H1 (cell line): Measurements from ENCODE around the gene ANKRD6. TPM values are rescaled to one million over a fixed set of nuclear protein-coding genes. Genes with fewer than 3 reads are reported as not detected.

Experiments
- CTCF ChIA-PET: fragments of 300-600 bp; sonication (Branson Sonifier 250); formaldehyde crosslinking; loops from one replicate; lab custom pipeline; 2021; ENCODE audit not compliant: partially characterized antibody; lab: Charles Lee
- POLR2A ChIA-PET: fragments of 300-600 bp; sonication (Branson Sonifier 250); formaldehyde crosslinking; loops from one replicate; lab custom pipeline; 2021; ENCODE audit warnings: inconsistent platforms; ENCODE audit not compliant: partially characterized antibody; lab: Charles Lee
- DNase-seq, 2 experiments: peaks; one replicate each; pipeline versions ENCODE4 v3.0.0 to v3.0.0-alpha.2; 2010 to 2022; ENCODE audit warnings: low spot score in 2 of 2, low read depth in 1 of 2, mixed read lengths in 1 of 2
- FAIRE-seq: peaks from 2 replicates; lab custom pipeline; 2011; peaks lifted over from hg19 to GRCh38; lab: Jason Lieb, UNC
- H2AFZ ChIP-seq: 2 replicates; pipeline ENCODE4 v1.8.1; 2012; ENCODE audit warnings: low read length, inconsistent platforms
- H2AK5ac ChIP-seq: 2 replicates; pipeline ENCODE4 v1.6.1; 2013; ENCODE audit warnings: low read depth, low read length
- H2BK120ac ChIP-seq: replicated peaks from 2 replicates; pipeline ENCODE3; 2013; ENCODE audit warnings: low read depth, low read length, inconsistent platforms
- H2BK12ac ChIP-seq: 2 replicates; pipeline ENCODE4 v1.6.1; 2013; ENCODE audit warnings: low read depth, low read length
- H2BK15ac ChIP-seq: 2 replicates; pipeline ENCODE4 v1.6.1; 2013; ENCODE audit warnings: low read length
- H2BK20ac ChIP-seq: 2 replicates; pipeline ENCODE4 v1.6.1; 2013; ENCODE audit warnings: low read length
- H2BK5ac ChIP-seq: 2 replicates; pipeline ENCODE4 v1.6.1; 2013; ENCODE audit warnings: low read depth, low read length
- H3K14ac ChIP-seq: 2 replicates; pipeline ENCODE4 v1.6.1; 2013; ENCODE audit warnings: inconsistent platforms; ENCODE audit not compliant: insufficient read length
- H3K18ac ChIP-seq: 2 replicates; pipeline ENCODE4 v1.6.1; 2013; ENCODE audit warnings: low read length; ENCODE audit errors: extremely low read depth
- H3K23ac ChIP-seq: 2 replicates; pipeline ENCODE4 v1.6.1; 2013; ENCODE audit warnings: inconsistent platforms; ENCODE audit not compliant: insufficient read length
- H3K23me2 ChIP-seq: 2 replicates; pipeline ENCODE4 v1.6.1; 2013; ENCODE audit warnings: low read depth, low read length
- H3K27ac ChIP-seq: 2 replicates; pipeline ENCODE4 v1.6.1; 2011; ENCODE audit warnings: low read depth, low read length, inconsistent platforms
- H3K27me3 ChIP-seq, 4 experiments: replicated peaks in 1 of 4; 1 replicate in 1 of 4; 2 replicates in 3 of 4; pipeline versions ENCODE4 v1.6.1 to v1.8.1; 2011 to 2013; ENCODE audit warnings: low read length in 3 of 4, mild to moderate bottlenecking in 3 of 4, inconsistent platforms in 2 of 4, mixed read lengths in 2 of 4, moderate library complexity in 1 of 4; ENCODE audit not compliant: control insufficient read depth in 3 of 4, insufficient read depth in 3 of 4; ENCODE audit errors: extremely low read depth in 1 of 4
- H3K36me3 ChIP-seq, 4 experiments: 2 replicates each; pipeline versions ENCODE4 v1.6.1 to v1.8.1; 2011 to 2013; ENCODE audit warnings: mild to moderate bottlenecking in 4 of 4, low read length in 3 of 4, moderate library complexity in 2 of 4, control low read depth in 1 of 4, inconsistent platforms in 1 of 4; ENCODE audit not compliant: insufficient read depth in 4 of 4, control insufficient read depth in 2 of 4
- H3K4ac ChIP-seq: replicated peaks from 2 replicates; pipeline ENCODE3; 2013; ENCODE audit warnings: low read length, low read depth, mixed read lengths, inconsistent platforms; ENCODE audit not compliant: insufficient read length
- H3K4me1 ChIP-seq, 4 experiments: replicated peaks in 1 of 4; 1 replicate in 1 of 4; 2 replicates in 3 of 4; pipeline versions ENCODE4 v1.6.1 to v1.8.1; 2011 to 2013; ENCODE audit warnings: low read length in 3 of 4, inconsistent platforms in 2 of 4, mixed read lengths in 1 of 4; ENCODE audit not compliant: insufficient read depth in 4 of 4, control insufficient read depth in 3 of 4
- H3K4me2 ChIP-seq, 2 experiments: 2 replicates each; pipeline versions ENCODE4 v1.6.1 to v1.8.1; 2011 to 2013; ENCODE audit warnings: low read depth in 2 of 2, low read length in 2 of 2, control low read depth in 1 of 2, inconsistent platforms in 1 of 2, mild to moderate bottlenecking in 1 of 2; ENCODE audit not compliant: insufficient read depth in 1 of 2
- H3K4me3 ChIP-seq, 4 experiments: fragments of 200-600, 300-600 bp in 1 of 4; sonication (generic), shearing (Covaris generic), sonication (Bioruptor Twin) in 1 of 4; 2 replicates each; pipeline versions ENCODE4 v1.5.1 to v1.8.1; 2011 to 2016; ENCODE audit warnings: low read length in 4 of 4, low read depth in 3 of 4, control low read depth in 2 of 4, inconsistent platforms in 2 of 4, mild to moderate bottlenecking in 2 of 4, mixed read lengths in 1 of 4, moderate library complexity in 1 of 4; ENCODE audit not compliant: insufficient read depth in 2 of 4; ENCODE audit errors: extremely low read depth in 1 of 4
- H3K56ac ChIP-seq: replicated peaks from 2 replicates; pipeline ENCODE3; 2013; ENCODE audit warnings: low read depth, mild to moderate bottlenecking, mixed read lengths, low read length, inconsistent platforms; ENCODE audit not compliant: insufficient read length
- H3K79me1 ChIP-seq: 2 replicates; pipeline ENCODE4 v1.6.1; 2013; ENCODE audit warnings: low read depth, low read length, control low read depth
- H3K79me2 ChIP-seq, 2 experiments: 2 replicates each; pipeline versions ENCODE4 v1.6.1 to v1.8.1; 2012 to 2013; ENCODE audit warnings: low read length in 2 of 2, mild to moderate bottlenecking in 2 of 2, inconsistent platforms in 1 of 2; ENCODE audit not compliant: insufficient read depth in 2 of 2, control insufficient read depth in 1 of 2
- H3K9ac ChIP-seq, 4 experiments: replicated peaks in 1 of 4; 1 replicate in 1 of 4; 2 replicates in 3 of 4; pipeline versions ENCODE4 v1.6.1 to v1.8.1; 2011 to 2013; ENCODE audit warnings: low read depth in 3 of 4, low read length in 3 of 4, control low read depth in 2 of 4, mild to moderate bottlenecking in 2 of 4, moderate library complexity in 2 of 4, inconsistent platforms in 1 of 4; ENCODE audit errors: extremely low read depth in 1 of 4
- H3K9me3 ChIP-seq, 2 experiments: 2 replicates each; pipeline versions ENCODE4 v1.6.1 to v1.8.1; 2012 to 2013; ENCODE audit warnings: mild to moderate bottlenecking in 2 of 2, moderate library complexity in 2 of 2, control low read depth in 1 of 2, inconsistent platforms in 1 of 2, low read depth in 1 of 2, low read length in 1 of 2, mixed read lengths in 1 of 2; ENCODE audit not compliant: insufficient read depth in 2 of 2
- H4K20me1 ChIP-seq, 2 experiments: replicated peaks in 1 of 2; 2 replicates each; pipeline versions ENCODE3 to v1.8.1; 2011 to 2013; ENCODE audit warnings: inconsistent platforms in 2 of 2, low read length in 2 of 2, mild to moderate bottlenecking in 1 of 2; ENCODE audit not compliant: insufficient read depth in 2 of 2, control insufficient read depth in 1 of 2
- H4K5ac ChIP-seq: 2 replicates; pipeline ENCODE4 v1.6.1; 2013; ENCODE audit warnings: low read length, low read depth, mixed read lengths, inconsistent platforms; ENCODE audit not compliant: insufficient read length
- H4K8ac ChIP-seq: 2 replicates; pipeline ENCODE4 v1.8.0; 2013; ENCODE audit warnings: mild to moderate bottlenecking, moderate library complexity, low read length, inconsistent platforms; ENCODE audit not compliant: insufficient read depth; ENCODE audit errors: extremely low read depth
- H4K91ac ChIP-seq: replicated peaks from 2 replicates; pipeline ENCODE3; 2013; ENCODE audit warnings: low read length, mixed read lengths, inconsistent platforms; ENCODE audit not compliant: insufficient read length
- BACH1 ChIP-seq: IDR thresholded peaks from 2 replicates; pipeline ENCODE4 v1.6.1; 2012; ENCODE audit warnings: low read length, improper control_type of control experiment
- CBX8 ChIP-seq: fragments of 300-800, 300-1000 bp; sonication (generic); IDR thresholded peaks from 2 replicates; pipeline ENCODE4 v1.7.1; 2016; ENCODE audit warnings: low read depth, low read length, borderline replicate concordance
- EGR1 ChIP-seq: IDR thresholded peaks from 2 replicates; pipeline ENCODE4 v1.6.1; 2011; ENCODE audit warnings: low read depth, low read length, borderline replicate concordance
- JUN ChIP-seq: IDR thresholded peaks from 2 replicates; pipeline ENCODE4 v1.6.1; 2011; ENCODE audit warnings: low read depth, mild to moderate bottlenecking, improper control_type of control experiment, low read length
- KDM1A ChIP-seq: fragments of 200-600, 300-600 bp; sonication (generic); IDR thresholded peaks from 2 replicates; pipeline ENCODE4 v1.7.1; 2016; ENCODE audit warnings: mild to moderate bottlenecking, low read length, borderline replicate concordance
- MAX ChIP-seq: IDR thresholded peaks from 2 replicates; pipeline ENCODE4 v1.6.1; 2012; ENCODE audit warnings: inconsistent platforms
- PHF8 ChIP-seq: fragments of 200-600 bp; sonication (generic); conservative IDR thresholded peaks from 2 replicates; pipeline ENCODE4 v1.7.1; 2012; ENCODE audit warnings: low read depth, mild to moderate bottlenecking, inconsistent platforms, low read length, moderate library complexity
- RFX5 ChIP-seq: IDR thresholded peaks from 2 replicates; pipeline ENCODE4 v1.6.1; 2011; ENCODE audit warnings: low read depth, low read length, improper control_type of control experiment, borderline replicate concordance
- RNF2 ChIP-seq: fragments of 200-900, 300-1000 bp; sonication (generic); IDR thresholded peaks from 2 replicates; pipeline ENCODE4 v1.7.1; 2016; ENCODE audit warnings: borderline replicate concordance, low read depth, mild to moderate bottlenecking, antibody characterized with exemption, low read length; ENCODE audit not compliant: poor library complexity, severe bottlenecking; ENCODE audit errors: missing control alignments
- SAP30 ChIP-seq: fragments of 300-600 bp; sonication (generic); IDR thresholded peaks from 2 replicates; pipeline ENCODE4 v1.7.1; 2012; ENCODE audit warnings: low read length, moderate library complexity, mild to moderate bottlenecking, inconsistent platforms; ENCODE audit not compliant: insufficient read depth, insufficient replicate concordance
- SP1 ChIP-seq: IDR thresholded peaks from 2 replicates; pipeline ENCODE4 v1.6.1; 2011; ENCODE audit warnings: low read depth, low read length
- TAF7 ChIP-seq: optimal IDR thresholded peaks from 2 replicates; pipeline ENCODE3; 2011; ENCODE audit warnings: low read depth, mild to moderate bottlenecking, inconsistent platforms, low read length, moderate library complexity, borderline replicate concordance
- TEAD4 ChIP-seq: IDR thresholded peaks from 2 replicates; pipeline ENCODE4 v1.6.1; 2012; ENCODE audit warnings: low read depth, low read length, inconsistent platforms, mixed read lengths
- WGBS, 2 experiments: shearing (Covaris generic) in 1 of 2; methylation state at CpG; one replicate each; pipeline versions ENCODE4 v1.1.6 to v1.1.7; 2013 to 2015; ENCODE audit warnings: low lambda C conversion rate in 2 of 2, mixed read lengths in 2 of 2, inconsistent platforms in 1 of 2, low coverage in 1 of 2, missing lambda C conversion rate in 1 of 2; ENCODE audit not compliant: insufficient replicate concordance in 2 of 2, insufficient coverage in 1 of 2, insufficient read length in 1 of 2; ENCODE audit errors: extremely low coverage in 1 of 2, missing lambda C conversion rate in 1 of 2; 5-methylcytosine and 5-hydroxymethylcytosine counted together
- polyA plus RNA-seq, 7 experiments: library from polyadenylated mRNA; depleted of rRNA in 3 of 7; stranded (reverse) in 5 of 7; unstranded in 2 of 7; fragments of >200 nt in 5 of 7; fragments of 200-250 nt in 2 of 7; gene quantifications; 1 replicate in 5 of 7; 2 replicates in 1 of 7; 4 replicates in 1 of 7; pipeline versions ENCODE4 v1.2.1 to v1.2.3, GENCODE V29; 2011 to 2013; ENCODE audit warnings: missing spikeins in 2 of 7, mixed read lengths in 2 of 7
- total RNA-seq: library from RNA; stranded (reverse); fragmentation: NEBNext Ultra II Directional; extraction: Animal tissue kit (Norgen Biotek cat#: 25700); gene quantifications from 2 replicates; pipeline ENCODE4 v1.2.1, GENCODE V29; 2021

Gene ANKRD6
- total and polyA plus RNA-seq, 2 of the 8 experiments (the other 6 are each of a cell fraction or from before 2014, with no cell fraction given) = 5.9 to 12.8 TPM

DNA sequence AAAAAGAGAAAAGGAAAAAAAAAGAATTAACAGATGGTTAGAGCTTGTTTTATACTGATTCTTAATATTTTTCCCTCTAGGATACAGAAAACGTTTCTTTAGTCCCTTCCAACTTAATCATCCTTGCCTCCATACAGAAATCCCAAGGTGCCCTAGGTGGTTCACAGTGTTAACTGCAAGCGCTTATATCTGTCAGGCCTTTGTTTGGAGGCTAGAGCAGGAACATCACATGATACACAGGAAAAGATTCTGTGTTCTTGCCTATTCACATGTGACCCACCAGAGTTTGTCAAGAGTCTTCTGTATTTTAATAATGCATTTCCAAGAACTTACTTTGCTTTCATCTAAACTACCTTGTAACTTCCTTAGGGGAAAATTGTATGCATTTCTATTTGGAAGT, 31.3 kb downstream of the ANKRD6 start:
- no peak for FAIRE-seq
- Histone ChIP-seq H3K4me2 (no peak overlapping the region), H3K18ac (no peak overlapping the region), H4K8ac (no peak overlapping the region)
- no peak for TF ChIP-seq SP1
- TF ChIP-seq SAP30 = no peak
- no peak for TF ChIP-seq RNF2
- no peak for TF ChIP-seq KDM1A
- no peak for TF ChIP-seq MAX
- TF ChIP-seq JUN = no peak
- TF ChIP-seq PHF8 = no peak
- no peak for TF ChIP-seq BACH1
- no peak for TF ChIP-seq RFX5
- TF ChIP-seq CBX8 = no peak
- no peak for TF ChIP-seq TEAD4
- no peak for TF ChIP-seq TAF7
- TF ChIP-seq EGR1 = no peak
- TF ChIP-seq, all 59 proteins: peak for 0
- no peak overlapping the region for H2AK5ac ChIP-seq
- POLR2A ChIA-PET = interaction anchor here (0.8 kb wide), 1 partner anchor 10 kb away, joined by 4 read pairs; no protein-coding TSS in a partner anchor
- no peak overlapping the region for H2BK12ac ChIP-seq
- no peaks in the 10 kb centered on the region for H3K36me3 ChIP-seq
- no peak overlapping the region for H3K4me3 ChIP-seq
- no peak overlapping the region for H4K5ac ChIP-seq
- no peak overlapping the region for H3K9ac ChIP-seq
- H3K4ac ChIP-seq = no peak overlapping the region
- no peaks in the 10 kb centered on the region for H3K27me3 ChIP-seq
- no peaks in the 10 kb centered on the region for H3K23me2 ChIP-seq
- H2BK15ac ChIP-seq = no peak overlapping the region
- H2AFZ ChIP-seq = no peak overlapping the region
- H3K79me1 ChIP-seq = no peaks in the 10 kb centered on the region
- H3K14ac ChIP-seq = no peak overlapping the region
- 79% methylated on average over 2 of the region's 2 CpGs; no CpG with 5 or more reads in 1 of the 2 experiments for WGBS, 2 experiments
- H2BK20ac ChIP-seq = no peak overlapping the region
- no peak overlapping the region for H2BK120ac ChIP-seq
- no peak for DNase-seq
- H4K91ac ChIP-seq = no peak overlapping the region
- peaks cover 0 to 2% of the 10 kb centered on the region in 2 experiments for H4K20me1 ChIP-seq
- H2BK5ac ChIP-seq = no peak overlapping the region
- no peaks in the 10 kb centered on the region for H3K9me3 ChIP-seq
- CTCF ChIA-PET = interaction anchor here (0.7 to 1.9 kb wide), 4 partner anchors 50 to 481 kb away, joined by 3 to 7 read pairs (median 3); no protein-coding TSS in a partner anchor
- H3K23ac ChIP-seq = no peak overlapping the region
- H3K56ac ChIP-seq = no peak overlapping the region
- H3K79me2 ChIP-seq = no peaks in the 10 kb centered on the region
- no peaks in the 10 kb centered on the region for H3K4me1 ChIP-seq
- H3K27ac ChIP-seq = no peak overlapping the region
